Keratinocyte (primary cell): ENCODE results near the gene S1PR2.

Experiments
- CTCF ChIP-seq, 3 experiments: IDR thresholded peaks in 1 of 3; conservative IDR thresholded peaks in 1 of 3; optimal IDR thresholded peaks in 1 of 3; 2 replicates in 2 of 3; 3 replicates in 1 of 3; pipeline versions ENCODE3 to v1.5.1; 2011; ENCODE audit warnings: low read length in 3 of 3, mild to moderate bottlenecking in 3 of 3, moderate library complexity in 2 of 3, control low read depth in 1 of 3, inconsistent platforms in 1 of 3; ENCODE audit not compliant: insufficient read depth in 2 of 3; ENCODE audit errors: extremely low read depth in 1 of 3
- EZH2 ChIP-seq: IDR thresholded peaks from one replicate; pipeline ENCODE4 v1.6.1; 2012; ENCODE audit warnings: inconsistent platforms, mild to moderate bottlenecking, low read length, moderate library complexity

- TF ChIP-seq CTCF (optimal IDR thresholded peaks at IDR 0.05 in 1 of 3, IDR thresholded peaks at IDR 0.05 in 1 of 3, conservative IDR thresholded peaks at IDR 0.05 in 1 of 3; ENCODE audit: extremely low read depth in 1 of 3, insufficient read depth in 2 of 3, low read length in 3 of 3) (no peak), EZH2 (no peak)
Observed at GRCh38 chr19:10195199-10195519, 36.0 kb downstream of the S1PR2 start.
